Stimulated activated CD4-positive, alpha-beta T cell treated with anti-CD3 and anti-CD28 coated beads, Interleukin-1b, Interleukin-23, amount 100 ng/mL, for 24 hours (primary cell): ENCODE results near the gene PACSIN2.

Source experiments
- DNase-seq, 4 experiments: peaks; one replicate each; pipeline ENCODE4 v3.0.0-alpha.2; 2020; ENCODE audit warnings: low read depth in 4 of 4, low spot score in 1 of 4

PACSIN2 gene

DNA sequence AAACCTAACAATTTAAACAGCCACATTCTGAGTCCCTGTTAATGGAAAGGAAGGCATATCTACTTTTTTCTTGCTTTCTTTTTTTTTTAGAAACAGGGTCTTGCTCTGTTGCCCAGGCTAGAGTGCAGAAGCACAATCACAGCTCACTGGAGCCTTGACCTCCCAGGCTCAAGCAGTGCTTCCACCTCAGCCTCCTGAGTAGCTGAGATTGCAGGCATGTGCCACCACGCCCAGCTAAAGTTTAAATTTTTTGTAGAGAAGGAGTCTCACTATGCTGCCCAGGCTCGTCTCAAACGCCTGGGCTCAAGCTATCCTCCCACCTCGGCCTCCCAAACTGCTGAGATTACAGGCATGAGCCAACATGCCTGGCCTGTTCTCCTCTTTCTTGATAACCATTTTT lies 183.2 kb downstream of the PACSIN2 start:
- no peak for DNase-seq

DNA sequence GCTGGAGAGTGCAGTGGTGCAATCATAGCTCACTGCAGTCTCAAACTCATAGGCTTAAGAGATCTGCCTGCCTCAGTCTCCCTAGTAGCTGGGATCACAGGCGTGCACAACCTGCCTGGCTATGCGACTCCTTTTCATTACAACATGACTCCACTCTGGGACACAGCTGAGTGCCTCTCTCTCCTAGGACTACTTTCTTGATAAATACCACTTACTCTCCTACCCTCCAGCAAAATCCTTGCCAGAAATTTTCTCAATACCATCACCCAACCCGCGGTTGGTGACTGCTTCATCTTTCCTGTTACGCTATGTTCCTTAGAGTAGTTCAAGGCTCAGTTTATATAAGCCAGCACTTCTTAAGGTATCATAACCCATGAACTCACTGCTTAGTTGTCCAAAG lies 184.8 kb downstream of the PACSIN2 start:
- no peak for DNase-seq

- no peak for DNase-seq
Measured at GRCh38 chr22:42829302-42829701, 185.6 kb downstream of the PACSIN2 start.

- no peak for DNase-seq
Measured at GRCh38 chr22:42825796-42826195, 189.2 kb downstream of the PACSIN2 start.

- no peak for DNase-seq
Measured at GRCh38 chr22:42821386-42821785, 193.6 kb downstream of the PACSIN2 start.

DNA sequence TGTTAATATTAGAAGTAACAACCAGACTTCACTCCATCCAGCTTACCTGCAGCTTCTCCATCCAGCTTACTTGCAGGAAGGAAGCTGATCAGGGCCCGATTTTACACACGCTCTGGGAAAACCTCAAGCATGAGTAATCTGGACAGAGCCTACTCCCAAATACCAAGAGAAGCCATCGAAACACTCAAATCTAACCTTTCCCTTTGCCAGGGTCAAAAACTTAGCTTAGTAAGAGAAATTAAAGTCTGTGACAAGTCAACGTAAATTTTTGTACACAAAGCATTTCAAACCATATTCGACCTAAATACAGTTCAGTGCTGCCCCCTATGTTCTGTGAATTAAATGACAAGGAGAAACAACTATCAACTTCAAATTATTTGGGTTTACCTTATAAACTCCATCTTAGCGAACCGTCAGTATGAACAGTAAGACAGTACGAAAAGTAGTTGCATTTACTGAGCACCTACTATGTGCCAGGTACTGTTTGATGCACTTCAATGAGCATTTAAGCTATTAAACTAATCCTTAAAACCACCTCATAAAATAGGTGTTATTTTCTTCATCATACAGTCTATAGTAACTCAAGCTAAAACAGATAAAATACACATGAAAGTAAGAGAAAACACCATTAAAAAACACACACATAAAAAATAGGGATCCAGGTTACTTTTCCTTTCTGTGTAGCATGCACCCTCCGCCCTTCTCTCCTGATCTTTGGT lies 194.7 kb downstream of the PACSIN2 start:
- DNase-seq = no peak
